HG02884 (cell line): ENCODE results near the gene DLGAP4.

Experiments used
- ATAC-seq: cut with Tn5 transposase; IDR thresholded peaks from one replicate; pipeline ENCODE4 v1.9.1; 2021; ENCODE audit warnings: mild to moderate bottlenecking, moderate library complexity; ENCODE audit not compliant: unreplicated experiment

The DLGAP4 gene

GRCh38 chr20:36273414-36274180 is 32.5 kb upstream of the DLGAP4 start:
- ATAC-seq, result no peak

- no peak for ATAC-seq
Observed at GRCh38 chr20:36274181-36274841, 31.8 kb upstream of the DLGAP4 start.

- ATAC-seq, result no peak
Observed at GRCh38 chr20:36275011-36275410, 31.1 kb upstream of the DLGAP4 start.

- ATAC-seq, result no peak
Observed at GRCh38 chr20:36275441-36276189, 30.5 kb upstream of the DLGAP4 start.

GRCh38 chr20:36277546-36277945 is 28.6 kb upstream of the DLGAP4 start:
- ATAC-seq, result no peak

GRCh38 chr20:36279362-36279761 is 26.8 kb upstream of the DLGAP4 start:
- no peak for ATAC-seq

GRCh38 chr20:36279776-36280175 is 26.4 kb upstream of the DLGAP4 start:
- no peak for ATAC-seq

- no peak for ATAC-seq
Observed at GRCh38 chr20:36281785-36282380, 24.3 kb upstream of the DLGAP4 start.

GRCh38 chr20:36284751-36285150 is 21.4 kb upstream of the DLGAP4 start:
- no peak for ATAC-seq

GRCh38 chr20:36285746-36286447 is 20.2 kb upstream of the DLGAP4 start:
- no peak for ATAC-seq

GRCh38 chr20:36297656-36298055 is 8.5 kb upstream of the DLGAP4 start:
- ATAC-seq, result no peak

- ATAC-seq, result no peak
Observed at GRCh38 chr20:36298061-36298460, 8.1 kb upstream of the DLGAP4 start.

GRCh38 chr20:36298795-36299339 is 7.3 kb upstream of the DLGAP4 start:
- ATAC-seq, result no peak

GRCh38 chr20:36299459-36299858 is 6.7 kb upstream of the DLGAP4 start:
- no peak for ATAC-seq

- ATAC-seq, result no peak
Observed at GRCh38 chr20:36301359-36302119, 4.6 kb upstream of the DLGAP4 start.

- ATAC-seq, result no peak
Observed at GRCh38 chr20:36303020-36303595, 3.0 kb upstream of the DLGAP4 start.

GRCh38 chr20:36303831-36304230 is 2.3 kb upstream of the DLGAP4 start:
- no peak for ATAC-seq

GRCh38 chr20:36304786-36305495 is 1.2 kb upstream of the DLGAP4 start:
- no peak for ATAC-seq
